GM23338 (cell line): ENCODE results near the gene PLEKHG2. TPM values are rescaled to one million over a fixed set of nuclear protein-coding genes. Genes with fewer than 3 reads are reported as not detected.

Source experiments
- ATAC-seq: fragments of 200-7000 bp; cut with Tn5 transposase; 3 replicates; pipeline ENCODE4 v1.9.1; 2020
- DNase-seq: peaks from one replicate; pipeline ENCODE4 v3.0.0-alpha.2; 2015; ENCODE audit warnings: low spot score
- H2AFZ ChIP-seq: fragments of 200-600 bp; sonication (generic); 2 replicates; pipeline ENCODE4 v1.8.0; 2016; ENCODE audit warnings: antibody characterized with exemption, mild to moderate bottlenecking, moderate library complexity
- H3F3A ChIP-seq: fragments of 200-600 bp; sonication (generic); replicated peaks from 2 replicates; pipeline ENCODE4 v1.8.0; 2017; ENCODE audit warnings: antibody characterized with exemption, mixed run types, low read depth
- H3K27ac ChIP-seq: fragments of 200-600 bp; sonication (generic); 2 replicates; pipeline ENCODE4 v1.6.1; 2016; ENCODE audit warnings: low read depth
- H3K27me3 ChIP-seq: fragments of 200-600 bp; sonication (generic); 2 replicates; pipeline ENCODE4 v1.8.0; 2016; ENCODE audit warnings: mild to moderate bottlenecking, mixed run types, moderate library complexity; ENCODE audit not compliant: insufficient read depth
- H3K36me3 ChIP-seq: fragments of 200-600 bp; sonication (generic); 2 replicates; pipeline ENCODE4 v1.8.0; 2016; ENCODE audit warnings: mild to moderate bottlenecking; ENCODE audit not compliant: insufficient read depth
- H3K4me1 ChIP-seq: fragments of 200-600 bp; sonication (generic); 2 replicates; pipeline ENCODE4 v1.8.0; 2016; ENCODE audit warnings: mild to moderate bottlenecking, moderate library complexity; ENCODE audit not compliant: insufficient read depth
- H3K4me2 ChIP-seq: fragments of 200-600 bp; sonication (generic); 2 replicates; pipeline ENCODE4 v1.7.1; 2017; ENCODE audit warnings: mixed run types
- H3K4me3 ChIP-seq: fragments of 200-600 bp; sonication (generic); 2 replicates; pipeline ENCODE4 v1.6.1; 2016; ENCODE audit warnings: mixed run types
- H3K79me2 ChIP-seq: fragments of 200-600 bp; sonication (generic); replicated peaks from 2 replicates; pipeline ENCODE4 v1.8.0; 2017; ENCODE audit warnings: mild to moderate bottlenecking; ENCODE audit not compliant: insufficient read depth
- H3K9me2 ChIP-seq: fragments of 200-600 bp; sonication (generic); 2 replicates; pipeline ENCODE4 v1.8.0; 2017; ENCODE audit not compliant: insufficient read depth
- H4K20me1 ChIP-seq: fragments of 200-600 bp; sonication (generic); replicated peaks from 2 replicates; pipeline ENCODE4 v1.8.0; 2017; ENCODE audit warnings: mild to moderate bottlenecking; ENCODE audit not compliant: insufficient read depth
- H3K27ac Mint-ChIP-seq: 2 replicates; pipeline ENCODE4 v1.8.0; 2020; ENCODE audit warnings: inconsistent platforms, mild to moderate bottlenecking, moderate library complexity, mixed read lengths
- H3K27me3 Mint-ChIP-seq: 3 replicates; pipeline ENCODE4 v1.8.0; 2022; ENCODE audit warnings: low read depth, mild to moderate bottlenecking, moderate library complexity, mixed read lengths, inconsistent platforms; ENCODE audit not compliant: insufficient read depth, poor library complexity
- H3K36me3 Mint-ChIP-seq: 3 replicates; pipeline ENCODE4 v1.8.0; 2021; ENCODE audit warnings: low read depth, mild to moderate bottlenecking, inconsistent platforms, moderate library complexity, mixed read lengths
- H3K4me1 Mint-ChIP-seq: 3 replicates; pipeline ENCODE4 v1.8.0; 2020; ENCODE audit warnings: mild to moderate bottlenecking, inconsistent platforms, mixed read lengths
- H3K4me3 Mint-ChIP-seq: 3 replicates; pipeline ENCODE4 v1.8.0; 2021; ENCODE audit warnings: moderate library complexity, mild to moderate bottlenecking, inconsistent platforms, mixed read lengths
- H3K9me3 Mint-ChIP-seq: 3 replicates; pipeline ENCODE4 v1.8.0; 2020; ENCODE audit warnings: moderate library complexity, mild to moderate bottlenecking, inconsistent platforms, mixed read lengths
- CTCF ChIP-seq, 2 experiments: fragments of 200-600 bp in 1 of 2; sonication (generic) in 1 of 2; conservative IDR thresholded peaks; 2 replicates each; pipeline versions ENCODE4 v1.5.1 to v1.6.1; 2016 to 2017; ENCODE audit warnings: antibody characterized with exemption in 2 of 2, low read depth in 2 of 2, mild to moderate bottlenecking in 2 of 2, moderate library complexity in 1 of 2
- EZH2 ChIP-seq: fragments of 200-600 bp; sonication (generic); IDR thresholded peaks from one replicate; pipeline ENCODE4 v1.8.0; 2017; ENCODE audit warnings: antibody characterized with exemption, mild to moderate bottlenecking, low read depth; ENCODE audit not compliant: unreplicated experiment
- NANOG ChIP-seq: IDR thresholded peaks from 2 replicates; pipeline ENCODE4 v1.6.1; 2016; ENCODE audit warnings: antibody characterized with exemption, borderline replicate concordance
- STAT1 ChIP-seq: IDR thresholded peaks from one replicate; pipeline ENCODE4 v1.6.1; 2016; ENCODE audit warnings: antibody characterized with exemption; ENCODE audit not compliant: unreplicated experiment
- ZNF114 ChIP-seq: fragments of 250-450 bp; sonication (Bioruptor Pico); IDR thresholded peaks from 2 replicates; pipeline ENCODE4 v1.5.0; 2020; ENCODE audit warnings: mild to moderate bottlenecking, moderate library complexity
- ZNF331 ChIP-seq: fragments of 250-450 bp; sonication (Bioruptor Pico); IDR thresholded peaks from 2 replicates; pipeline ENCODE4 v1.5.0; 2020; ENCODE audit warnings: low read depth, mild to moderate bottlenecking, moderate library complexity
- ZNF462 ChIP-seq: fragments of 250-450 bp; sonication (Bioruptor Pico); IDR thresholded peaks from 2 replicates; pipeline ENCODE4 v1.5.0; 2020; ENCODE audit warnings: mild to moderate bottlenecking, moderate library complexity
- polyA plus RNA-seq: library from polyadenylated mRNA; unstranded; fragments of >200 nt; fragmentation: Nextera tagmentation; extraction: Ambion mirVana; gene quantifications from 2 replicates; pipeline ENCODE4 v1.2.1, GENCODE V29; 2016
- total RNA-seq: library from RNA; depleted of rRNA; stranded (reverse); fragments of >200 nt; shearing (Covaris generic); gene quantifications from 2 replicates; pipeline ENCODE4 v1.2.3, GENCODE V29; 2014

The PLEKHG2 gene
- total and polyA plus RNA-seq, 2 experiments from 2014 or later = 15.5 to 41.3 TPM

- TF ChIP-seq CTCF (conservative IDR thresholded peaks at IDR 0.05; ENCODE audit: low read depth in 2 of 2) = no peak
These were observed 50.9 kb downstream of the PLEKHG2 start (continued) for GRCh38 chr19:39463403-39463802.

- Histone ChIP-seq H4K20me1 (peaks cover 18% of the 10 kb centered on the region; the same call in 1 of the 2 replicates), H3F3A (0 out of 2 replicates have a peak, but pooled peaks cover 4% of the 10 kb centered on the region), H2AFZ (no peak overlapping the region), H3K79me2 (no peaks in the 10 kb centered on the region), H3K4me1 (no peaks in the 10 kb centered on the region), H3K4me3 (no peak overlapping the region), H3K36me3 (peaks cover 34% of the 10 kb centered on the region), H3K4me2 (no peak overlapping the region), H3K27me3 (no peaks in the 10 kb centered on the region), H3K27ac (no peak overlapping the region), H3K9me2 (no peaks in the 10 kb centered on the region)
- no peaks in the 10 kb centered on the region; the same call in 2 of the 3 replicates for H3K4me1 Mint-ChIP-seq
- TF ChIP-seq STAT1 = no peak
- TF ChIP-seq EZH2 = no peak
- TF ChIP-seq ZNF114 = no peak
- no peak for ATAC-seq
- H3K36me3 Mint-ChIP-seq = peaks cover 67% of the 10 kb centered on the region
- H3K9me3 Mint-ChIP-seq = no peaks in the 10 kb centered on the region
- DNase-seq = no peak
- no peak overlapping the region; the same call in 2 of the 3 replicates for H3K4me3 Mint-ChIP-seq
- H3K27me3 Mint-ChIP-seq = peaks cover 2% of the 10 kb centered on the region
- no peak overlapping the region for H3K27ac Mint-ChIP-seq
These were observed 53.7 kb downstream of the PLEKHG2 start for GRCh38 chr19:39465956-39466747.

GRCh38 chr19:39467941-39468340 is 55.5 kb downstream of the PLEKHG2 start:
- peaks cover 73% of the 10 kb centered on the region for H3K36me3 Mint-ChIP-seq

More at GRCh38 chr19:39467941-39468340, 55.5 kb downstream of the PLEKHG2 start:
- Mint-ChIP-seq H3K27ac (no peak overlapping the region), H3K27me3 (peaks cover 4% of the 10 kb centered on the region), H3K9me3 (no peaks in the 10 kb centered on the region; the same call in 2 of the 3 replicates), H3K4me1 (no peaks in the 10 kb centered on the region; the same call in 2 of the 3 replicates), H3K4me3 (no peak overlapping the region)
- H3K9me2 ChIP-seq = no peaks in the 10 kb centered on the region
- H3K4me3 ChIP-seq = no peak overlapping the region
- no peaks in the 10 kb centered on the region for H3K79me2 ChIP-seq
- no peak overlapping the region for H3K27ac ChIP-seq
- ATAC-seq (no peak), DNase-seq (no peak)
- H3K36me3 ChIP-seq = peaks cover 38% of the 10 kb centered on the region
- no peak overlapping the region for H3K4me2 ChIP-seq
- H4K20me1 ChIP-seq = peaks cover 18% of the 10 kb centered on the region; the same call in 1 of the 2 replicates
- no peaks in the 10 kb centered on the region for H3K4me1 ChIP-seq
- 0 out of 2 replicates have a peak, but pooled peaks cover 10% of the 10 kb centered on the region for H3F3A ChIP-seq
- no peak overlapping the region for H2AFZ ChIP-seq
- no peak for TF ChIP-seq STAT1
- TF ChIP-seq NANOG = no peak
- TF ChIP-seq ZNF462 (CRISPR knock-in tag) = no peak
- TF ChIP-seq ZNF331 = no peak
- no peak for TF ChIP-seq CTCF (conservative IDR thresholded peaks at IDR 0.05; ENCODE audit: low read depth in 2 of 2)
- H3K27me3 ChIP-seq = no peaks in the 10 kb centered on the region
